OCI-LY1 (cell line): ENCODE results near the gene HYAL3.

ENCODE experiments used
- H2AFZ ChIP-seq: fragments of 200-600 bp; sonication (generic), shearing (Covaris generic); 2 replicates; pipeline ENCODE4 v1.6.0; 2014; ENCODE audit warnings: antibody characterized with exemption, mild to moderate bottlenecking, low read length
- H3F3A ChIP-seq: fragments of 200-600 bp; sonication (generic), shearing (Covaris generic); 2 replicates; pipeline ENCODE4 v1.6.0; 2014; ENCODE audit warnings: mild to moderate bottlenecking, antibody characterized with exemption, low read length, moderate library complexity; ENCODE audit not compliant: insufficient read depth
- H3K27ac ChIP-seq: fragments of 200-600 bp; sonication (generic); 2 replicates; pipeline ENCODE4 v1.5.1; 2014; ENCODE audit warnings: low read length, mixed run types, mild to moderate bottlenecking, low read depth; ENCODE audit not compliant: poor library complexity, severe bottlenecking
- H3K27me3 ChIP-seq: fragments of 200-600 bp; sonication (generic); 2 replicates; pipeline ENCODE4 v1.6.0; 2014; ENCODE audit warnings: antibody characterized with exemption, mild to moderate bottlenecking, low read length, moderate library complexity; ENCODE audit not compliant: insufficient read depth
- H3K36me3 ChIP-seq: fragments of 200-600 bp; sonication (generic); 2 replicates; pipeline ENCODE4 v1.6.1; 2014; ENCODE audit warnings: mild to moderate bottlenecking, antibody characterized with exemption, low read length, moderate library complexity, mixed read lengths; ENCODE audit not compliant: insufficient read depth
- H3K4me1 ChIP-seq: fragments of 200-600 bp; sonication (generic); 2 replicates; pipeline ENCODE4 v1.5.1; 2014; ENCODE audit warnings: mild to moderate bottlenecking, low read length, moderate library complexity; ENCODE audit not compliant: insufficient read depth, severe bottlenecking
- H3K4me2 ChIP-seq: fragments of 200-600 bp; sonication (generic), shearing (Covaris generic); 2 replicates; pipeline ENCODE4 v1.6.1; 2014; ENCODE audit warnings: low read length
- H3K4me3 ChIP-seq: fragments of 200-600 bp; sonication (generic); 2 replicates; pipeline ENCODE4 v1.5.1; 2014; ENCODE audit warnings: low read length, low read depth, mild to moderate bottlenecking, mixed read lengths; ENCODE audit not compliant: poor library complexity, severe bottlenecking
- H3K79me2 ChIP-seq: fragments of 200-600 bp; shearing (Covaris generic); 2 replicates; pipeline ENCODE4 v1.6.1; 2016; ENCODE audit warnings: mixed run types, low read length, mixed read lengths; ENCODE audit not compliant: insufficient read depth
- H3K9ac ChIP-seq: fragments of 200-600 bp; sonication (generic), shearing (Covaris generic); 2 replicates; pipeline ENCODE4 v1.6.1; 2014; ENCODE audit warnings: mild to moderate bottlenecking, low read length, mixed read lengths
- H3K9me2 ChIP-seq: fragments of 200-600 bp; sonication (generic), shearing (Covaris generic); 2 replicates; pipeline ENCODE4 v1.6.1; 2014; ENCODE audit warnings: low read depth, mild to moderate bottlenecking, low read length, mixed read lengths
- H3K9me3 ChIP-seq: fragments of 200-600 bp; shearing (Covaris generic); 2 replicates; pipeline ENCODE4 v1.6.1; 2014; ENCODE audit warnings: low read length, mixed read lengths
- H4K20me1 ChIP-seq: fragments of 200-600 bp; sonication (generic), shearing (Covaris generic); 2 replicates; pipeline ENCODE4 v1.6.0; 2016; ENCODE audit warnings: mild to moderate bottlenecking, low read length; ENCODE audit not compliant: insufficient read depth
- EZH2 ChIP-seq: fragments of 200-600 bp; sonication (generic), shearing (Covaris generic); IDR thresholded peaks from 2 replicates; pipeline ENCODE4 v1.8.0; 2017; ENCODE audit warnings: borderline replicate concordance, mixed run types, mild to moderate bottlenecking, antibody characterized with exemption, low read length, moderate library complexity, mixed read lengths
- TF ChIP-seq, protein P1 (sequence below): fragments of 200-600 bp; sonication (generic), shearing (Covaris generic); IDR thresholded peaks from 2 replicates; pipeline ENCODE4 v1.5.1; 2017; ENCODE audit warnings: mild to moderate bottlenecking, antibody characterized with exemption, low read length, moderate library complexity, mixed read lengths

The HYAL3 gene

DNA sequence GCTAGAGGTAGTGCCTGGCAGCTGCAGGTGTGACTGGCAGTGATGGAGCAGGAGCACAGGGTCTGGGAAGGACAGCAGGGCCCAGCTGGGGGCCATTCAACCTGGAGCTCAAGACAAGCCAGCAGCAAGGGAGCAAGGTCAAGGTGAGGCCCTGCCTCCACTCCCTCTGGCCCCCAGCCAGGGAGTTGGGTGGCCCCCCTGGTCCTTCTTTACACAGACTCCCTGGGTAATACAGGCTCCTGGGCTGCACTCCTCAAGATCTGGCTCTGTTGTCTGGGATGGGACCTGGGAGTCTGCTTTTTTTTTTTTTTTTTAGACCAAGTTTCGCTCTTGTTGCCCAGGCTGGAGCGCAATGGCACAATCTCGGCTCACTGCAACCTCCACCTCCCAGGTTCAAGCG, 48.7 kb downstream of the HYAL3 start:
- Histone ChIP-seq H3K36me3 (peaks cover 35% of the 10 kb centered on the region; the same call in 1 of the 2 replicates), H3F3A (no peaks in the 10 kb centered on the region), H3K9me2 (no peaks in the 10 kb centered on the region), H2AFZ (no peak overlapping the region), H3K9me3 (no peaks in the 10 kb centered on the region), H3K79me2 (peaks cover 7% of the 10 kb centered on the region; the same call in 1 of the 2 replicates), H3K4me1 (peaks cover 21% of the 10 kb centered on the region), H3K27ac (no peak overlapping the region), H3K27me3 (no peaks in the 10 kb centered on the region), H3K9ac (no peak overlapping the region), H3K4me3 (no peak overlapping the region), H4K20me1 (no peaks in the 10 kb centered on the region), H3K4me2 (no peak overlapping the region)
- TF ChIP-seq, protein P1, sequence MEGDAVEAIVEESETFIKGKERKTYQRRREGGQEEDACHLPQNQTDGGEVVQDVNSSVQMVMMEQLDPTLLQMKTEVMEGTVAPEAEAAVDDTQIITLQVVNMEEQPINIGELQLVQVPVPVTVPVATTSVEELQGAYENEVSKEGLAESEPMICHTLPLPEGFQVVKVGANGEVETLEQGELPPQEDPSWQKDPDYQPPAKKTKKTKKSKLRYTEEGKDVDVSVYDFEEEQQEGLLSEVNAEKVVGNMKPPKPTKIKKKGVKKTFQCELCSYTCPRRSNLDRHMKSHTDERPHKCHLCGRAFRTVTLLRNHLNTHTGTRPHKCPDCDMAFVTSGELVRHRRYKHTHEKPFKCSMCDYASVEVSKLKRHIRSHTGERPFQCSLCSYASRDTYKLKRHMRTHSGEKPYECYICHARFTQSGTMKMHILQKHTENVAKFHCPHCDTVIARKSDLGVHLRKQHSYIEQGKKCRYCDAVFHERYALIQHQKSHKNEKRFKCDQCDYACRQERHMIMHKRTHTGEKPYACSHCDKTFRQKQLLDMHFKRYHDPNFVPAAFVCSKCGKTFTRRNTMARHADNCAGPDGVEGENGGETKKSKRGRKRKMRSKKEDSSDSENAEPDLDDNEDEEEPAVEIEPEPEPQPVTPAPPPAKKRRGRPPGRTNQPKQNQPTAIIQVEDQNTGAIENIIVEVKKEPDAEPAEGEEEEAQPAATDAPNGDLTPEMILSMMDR, result no peak
- no peak for TF ChIP-seq EZH2

DNA sequence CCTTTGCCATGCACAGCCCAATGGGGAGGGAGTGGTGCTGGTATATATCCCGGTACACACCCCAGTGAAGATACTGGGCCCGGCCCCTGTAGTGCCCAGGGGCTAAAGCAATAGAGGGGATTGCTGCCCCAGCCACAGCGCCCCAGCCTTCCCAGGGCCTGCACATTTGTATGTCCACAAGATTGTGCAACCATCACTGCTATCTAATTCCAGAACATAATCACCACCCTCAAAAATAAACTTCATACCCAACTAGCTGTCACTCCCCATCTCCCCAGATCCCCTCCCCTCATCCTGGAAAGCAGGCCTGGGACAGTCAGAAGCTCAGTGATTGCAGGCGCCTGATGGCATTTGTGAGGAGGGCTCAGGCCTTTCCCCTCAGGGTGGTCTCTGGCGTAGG, 49.7 kb downstream of the HYAL3 start:
- Histone ChIP-seq H3K4me3 (no peak overlapping the region), H3F3A (no peaks in the 10 kb centered on the region), H2AFZ (no peak overlapping the region), H3K4me1 (peaks cover 24% of the 10 kb centered on the region), H3K27ac (no peak overlapping the region), H3K9ac (no peak overlapping the region), H3K9me2 (no peaks in the 10 kb centered on the region), H3K27me3 (no peaks in the 10 kb centered on the region), H3K79me2 (peaks cover 7% of the 10 kb centered on the region; the same call in 1 of the 2 replicates), H3K36me3 (peaks cover 28% of the 10 kb centered on the region; the same call in 1 of the 2 replicates), H4K20me1 (no peaks in the 10 kb centered on the region), H3K9me3 (no peaks in the 10 kb centered on the region), H3K4me2 (no peak overlapping the region)
- TF ChIP-seq, protein P1, result no peak
- no peak for TF ChIP-seq EZH2

DNA sequence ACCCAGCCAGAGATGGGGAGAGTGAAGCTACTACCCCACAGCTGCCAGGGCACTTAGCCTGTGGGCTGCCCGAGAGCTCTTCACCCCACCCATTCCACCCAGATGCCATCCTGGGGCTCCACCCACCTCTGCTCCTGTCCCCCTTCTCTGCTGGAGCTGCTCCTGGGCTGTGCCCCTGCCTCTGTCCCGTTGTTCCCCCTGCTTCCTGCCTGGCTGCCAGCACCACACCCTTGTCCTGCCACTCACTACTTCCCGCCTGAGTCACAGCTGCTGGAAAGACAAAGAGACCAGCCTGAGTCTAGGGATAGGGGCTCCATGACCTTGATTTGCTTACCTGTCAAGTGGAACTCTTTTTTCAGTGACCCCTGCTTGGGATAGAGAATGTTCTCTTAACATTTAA, 50.8 kb downstream of the HYAL3 start:
- H3K79me2 ChIP-seq, result peaks cover 7% of the 10 kb centered on the region; the same call in 1 of the 2 replicates
- no peak overlapping the region for H3K4me2 ChIP-seq
- H2AFZ ChIP-seq, result no peak overlapping the region
- no peaks in the 10 kb centered on the region for H3K9me2 ChIP-seq
- H3K9ac ChIP-seq, result no peak overlapping the region
- H3K27me3 ChIP-seq, result no peaks in the 10 kb centered on the region
- H3K4me1 ChIP-seq, result peaks cover 26% of the 10 kb centered on the region
- no peaks in the 10 kb centered on the region for H3F3A ChIP-seq
- TF ChIP-seq, protein P1, result no peak
- TF ChIP-seq EZH2, result no peak
- no peaks in the 10 kb centered on the region for H4K20me1 ChIP-seq
- no peak overlapping the region for H3K27ac ChIP-seq
- peaks cover 26% of the 10 kb centered on the region; the same call in 1 of the 2 replicates for H3K36me3 ChIP-seq
- H3K9me3 ChIP-seq, result no peaks in the 10 kb centered on the region
- no peak overlapping the region for H3K4me3 ChIP-seq
